Glutamatergic neuron (in vitro differentiated cells): Measurements from ENCODE around the gene OR6S1. TPM values are rescaled to one million over a fixed set of nuclear protein-coding genes. Genes with fewer than 3 reads are reported as not detected.
A peak's percentile ranks its signal among the peaks of the same experiment; 100 is the strongest.

Experiments
- DNase-seq: peaks from one replicate; pipeline ENCODE4 v3.0.0; 2022
- H3K27ac Mint-ChIP-seq: one replicate; pipeline ENCODE4 v1.8.0; 2020; ENCODE audit warnings: mild to moderate bottlenecking, mixed read lengths, inconsistent platforms; ENCODE audit not compliant: unreplicated experiment
- H3K27me3 Mint-ChIP-seq: one replicate; pipeline ENCODE4 v1.8.0; 2020; ENCODE audit warnings: mild to moderate bottlenecking, moderate library complexity, mixed read lengths, inconsistent platforms; ENCODE audit not compliant: unreplicated experiment
- H3K36me3 Mint-ChIP-seq: one replicate; pipeline ENCODE4 v1.8.0; 2020; ENCODE audit warnings: mild to moderate bottlenecking, mixed read lengths, inconsistent platforms; ENCODE audit not compliant: unreplicated experiment
- H3K4me1 Mint-ChIP-seq: one replicate; pipeline ENCODE4 v1.8.0; 2020; ENCODE audit warnings: mild to moderate bottlenecking, low read depth, mixed read lengths, inconsistent platforms; ENCODE audit not compliant: unreplicated experiment
- H3K4me3 Mint-ChIP-seq: one replicate; pipeline ENCODE4 v1.8.0; 2020; ENCODE audit warnings: mild to moderate bottlenecking, mixed read lengths, inconsistent platforms; ENCODE audit not compliant: unreplicated experiment
- H3K9me3 Mint-ChIP-seq: one replicate; pipeline ENCODE4 v1.8.0; 2020; ENCODE audit warnings: mild to moderate bottlenecking, moderate library complexity, mixed read lengths, inconsistent platforms; ENCODE audit not compliant: unreplicated experiment
- total RNA-seq: library from RNA; stranded (reverse); fragmentation: NEBNext Ultra II Directional; extraction: Animal tissue kit (Norgen Biotek cat#: 25700); gene quantifications from one replicate; pipeline ENCODE4 v1.2.1, GENCODE V29; 2021; ENCODE audit not compliant: unreplicated experiment
- TF ChIP-seq, protein P1 (sequence below): fragments of 200-600 bp; sonication (generic); IDR thresholded peaks from one replicate; pipeline ENCODE4 v1.5.0; 2021; ENCODE audit not compliant: partially characterized antibody, unreplicated experiment

Gene OR6S1
- total RNA-seq, 1 donor from 2014 or later: not detected

DNA sequence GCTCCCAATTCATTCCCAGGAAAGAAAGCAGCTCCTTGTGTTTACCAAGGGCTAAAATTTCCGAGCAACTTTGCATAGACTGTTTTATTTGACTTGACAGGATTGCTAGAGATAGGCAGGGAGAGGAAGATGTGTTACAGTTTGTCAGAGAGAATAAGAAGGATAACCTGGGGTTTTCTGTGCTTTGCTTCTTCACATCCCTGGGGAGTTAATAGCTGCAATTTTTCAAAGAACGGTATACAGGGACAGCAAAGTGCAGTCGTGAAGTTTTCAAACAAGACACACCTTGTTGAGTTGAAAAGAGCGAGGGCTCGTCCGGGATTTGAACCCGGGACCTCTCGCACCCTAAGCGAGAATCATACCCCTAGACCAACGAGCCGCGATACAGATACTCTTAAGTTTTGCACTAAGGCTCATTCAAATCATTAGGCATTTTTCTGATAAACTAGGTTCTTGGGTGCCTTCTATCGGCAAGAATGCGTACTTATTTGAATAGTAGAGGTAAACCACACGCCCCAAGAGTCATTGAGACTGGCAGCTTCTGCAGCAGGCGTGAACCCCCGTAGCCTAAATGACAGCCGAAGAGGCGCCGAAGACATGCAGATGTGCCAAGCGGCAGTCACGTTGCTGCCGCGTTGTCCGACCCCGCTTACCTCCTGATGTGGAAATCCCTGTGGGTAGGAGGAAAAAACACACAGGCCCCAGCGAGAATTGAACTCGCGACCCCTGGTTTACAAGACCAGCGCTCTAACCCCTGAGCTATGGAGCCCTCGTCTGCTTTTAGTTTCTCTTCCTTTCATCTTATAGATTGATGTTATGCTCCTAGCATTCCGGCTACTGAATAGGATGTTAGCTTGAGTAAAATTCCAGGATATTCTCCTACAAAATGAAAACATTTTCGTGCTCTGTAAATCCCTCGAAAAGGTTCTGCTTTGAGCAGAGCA, 28.1 kb downstream of the OR6S1 start:
- TF ChIP-seq, protein P1, sequence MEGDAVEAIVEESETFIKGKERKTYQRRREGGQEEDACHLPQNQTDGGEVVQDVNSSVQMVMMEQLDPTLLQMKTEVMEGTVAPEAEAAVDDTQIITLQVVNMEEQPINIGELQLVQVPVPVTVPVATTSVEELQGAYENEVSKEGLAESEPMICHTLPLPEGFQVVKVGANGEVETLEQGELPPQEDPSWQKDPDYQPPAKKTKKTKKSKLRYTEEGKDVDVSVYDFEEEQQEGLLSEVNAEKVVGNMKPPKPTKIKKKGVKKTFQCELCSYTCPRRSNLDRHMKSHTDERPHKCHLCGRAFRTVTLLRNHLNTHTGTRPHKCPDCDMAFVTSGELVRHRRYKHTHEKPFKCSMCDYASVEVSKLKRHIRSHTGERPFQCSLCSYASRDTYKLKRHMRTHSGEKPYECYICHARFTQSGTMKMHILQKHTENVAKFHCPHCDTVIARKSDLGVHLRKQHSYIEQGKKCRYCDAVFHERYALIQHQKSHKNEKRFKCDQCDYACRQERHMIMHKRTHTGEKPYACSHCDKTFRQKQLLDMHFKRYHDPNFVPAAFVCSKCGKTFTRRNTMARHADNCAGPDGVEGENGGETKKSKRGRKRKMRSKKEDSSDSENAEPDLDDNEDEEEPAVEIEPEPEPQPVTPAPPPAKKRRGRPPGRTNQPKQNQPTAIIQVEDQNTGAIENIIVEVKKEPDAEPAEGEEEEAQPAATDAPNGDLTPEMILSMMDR: peak; percentile 83
- Mint-ChIP-seq H3K4me3 (no peak overlapping the region), H3K27ac (no peak overlapping the region), H3K27me3 (peaks cover under 1% of the 10 kb centered on the region), H3K36me3 (no peaks in the 10 kb centered on the region), H3K9me3 (no peaks in the 10 kb centered on the region), H3K4me1 (no peaks in the 10 kb centered on the region)
- DNase-seq: peak; percentile 68

DNA sequence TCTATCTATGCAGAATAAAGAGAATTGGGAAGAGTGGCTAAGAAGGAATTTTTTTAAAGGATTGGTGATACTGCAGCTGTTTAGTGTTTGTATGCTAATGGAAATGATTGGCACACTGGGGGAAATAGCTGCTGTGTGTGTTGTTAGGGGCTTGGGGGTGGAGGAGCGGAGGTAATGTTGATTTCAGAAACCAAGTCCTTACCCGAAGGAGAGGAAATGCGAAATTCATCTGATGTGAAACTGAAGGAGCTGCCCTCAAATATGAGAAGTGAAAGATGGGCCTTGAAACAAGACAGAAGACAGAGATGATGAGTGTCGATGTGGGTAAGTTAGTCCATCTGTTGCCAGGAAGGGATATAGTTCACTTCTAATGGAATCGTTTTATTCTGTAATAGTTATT, 29.1 kb downstream of the OR6S1 start:
- Mint-ChIP-seq H3K27me3 (peaks cover 2% of the 10 kb centered on the region), H3K4me3 (no peak overlapping the region), H3K27ac (no peak overlapping the region), H3K36me3 (no peaks in the 10 kb centered on the region), H3K4me1 (no peaks in the 10 kb centered on the region), H3K9me3 (no peaks in the 10 kb centered on the region)
- TF ChIP-seq, protein P1: no peak
- no peak for DNase-seq

DNA sequence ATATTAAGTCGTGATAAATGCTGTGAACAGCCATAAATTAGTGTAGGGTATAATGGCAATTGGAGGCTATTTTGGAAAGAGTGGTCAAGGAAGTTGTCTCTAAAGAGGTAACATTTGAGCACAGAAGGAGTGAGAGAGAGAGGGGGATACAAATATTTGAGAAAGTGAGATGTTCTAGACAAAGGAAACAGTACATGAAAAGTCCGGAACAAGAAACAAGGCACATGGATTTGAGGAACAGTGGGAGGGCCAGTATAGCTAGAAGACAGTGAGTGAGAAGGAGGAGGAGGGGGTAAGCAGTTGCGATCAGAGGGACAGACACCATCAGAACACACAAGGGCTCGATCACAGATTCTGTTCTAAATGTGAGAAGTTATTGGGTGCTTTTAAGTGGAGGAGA, 30.2 kb downstream of the OR6S1 start:
- H3K36me3 Mint-ChIP-seq: no peaks in the 10 kb centered on the region

GRCh38 chr14:20610002-20610765, 31.3 kb downstream of the OR6S1 start:
- TF ChIP-seq, protein P1: no peak
- Mint-ChIP-seq H3K27ac (no peak overlapping the region), H3K9me3 (no peaks in the 10 kb centered on the region), H3K4me1 (no peaks in the 10 kb centered on the region), H3K36me3 (no peaks in the 10 kb centered on the region), H3K4me3 (no peak overlapping the region), H3K27me3 (peaks cover 2% of the 10 kb centered on the region)
- peak; percentile 83 for DNase-seq

More for the DNA sequence above, 30.2 kb downstream of the OR6S1 start:
- H3K27me3 Mint-ChIP-seq: peaks cover 2% of the 10 kb centered on the region
- H3K4me3 Mint-ChIP-seq: no peak overlapping the region
- H3K27ac Mint-ChIP-seq: no peak overlapping the region
- H3K9me3 Mint-ChIP-seq: no peaks in the 10 kb centered on the region
- no peak for DNase-seq
- TF ChIP-seq, protein P1: no peak
- H3K4me1 Mint-ChIP-seq: no peaks in the 10 kb centered on the region
